HG03469 (cell line): ENCODE results near the gene CIB2.

ENCODE experiments used
- ATAC-seq: cut with Tn5 transposase; IDR thresholded peaks from one replicate; pipeline ENCODE4 v1.9.1; 2021; ENCODE audit warnings: mild to moderate bottlenecking, moderate library complexity, moderate number of reproducible peaks; ENCODE audit not compliant: unreplicated experiment

Gene CIB2

DNA sequence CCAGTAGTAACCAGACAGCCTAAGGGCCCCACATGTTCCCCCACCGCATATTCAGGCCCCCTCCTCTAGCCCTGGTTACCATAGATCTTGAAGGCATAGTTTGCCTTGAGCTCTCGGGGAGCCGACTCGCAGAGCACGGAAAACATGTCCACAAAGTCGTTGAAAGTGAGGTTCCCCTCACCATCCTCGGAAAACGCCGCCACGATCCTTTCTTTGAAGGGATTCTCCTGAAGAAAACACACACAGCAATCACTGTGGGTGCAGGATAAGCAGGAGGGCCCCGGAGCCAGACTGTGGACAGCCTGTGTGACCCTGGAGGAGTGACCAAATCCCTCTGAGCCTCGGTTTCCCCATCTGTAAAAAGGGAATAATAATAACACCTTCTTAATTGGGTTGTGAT, 22.1 kb downstream of the CIB2 start:
- ATAC-seq: no peak

- no peak for ATAC-seq
Measured at GRCh38 chr15:78108300-78109084, 22.8 kb downstream of the CIB2 start.

DNA sequence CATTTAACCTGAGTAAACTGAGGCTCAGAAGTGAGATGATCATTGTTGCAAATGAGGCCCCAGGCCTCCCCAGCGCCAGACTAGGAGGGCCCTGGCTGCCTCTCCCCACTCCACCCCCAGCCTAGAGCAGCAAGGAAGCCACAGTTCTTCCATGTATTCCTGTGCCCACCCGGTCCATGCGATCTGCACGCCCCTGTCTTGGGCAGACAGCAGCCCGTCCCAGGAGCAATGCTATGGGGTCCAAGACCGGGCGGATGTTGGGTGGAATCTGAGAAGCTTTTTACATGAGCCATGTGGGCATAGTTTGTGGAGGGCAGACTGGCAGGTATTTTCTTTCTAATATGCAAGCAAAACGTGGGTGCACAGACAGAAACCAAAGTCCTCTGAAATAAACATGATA, 23.8 kb downstream of the CIB2 start:
- no peak for ATAC-seq

DNA sequence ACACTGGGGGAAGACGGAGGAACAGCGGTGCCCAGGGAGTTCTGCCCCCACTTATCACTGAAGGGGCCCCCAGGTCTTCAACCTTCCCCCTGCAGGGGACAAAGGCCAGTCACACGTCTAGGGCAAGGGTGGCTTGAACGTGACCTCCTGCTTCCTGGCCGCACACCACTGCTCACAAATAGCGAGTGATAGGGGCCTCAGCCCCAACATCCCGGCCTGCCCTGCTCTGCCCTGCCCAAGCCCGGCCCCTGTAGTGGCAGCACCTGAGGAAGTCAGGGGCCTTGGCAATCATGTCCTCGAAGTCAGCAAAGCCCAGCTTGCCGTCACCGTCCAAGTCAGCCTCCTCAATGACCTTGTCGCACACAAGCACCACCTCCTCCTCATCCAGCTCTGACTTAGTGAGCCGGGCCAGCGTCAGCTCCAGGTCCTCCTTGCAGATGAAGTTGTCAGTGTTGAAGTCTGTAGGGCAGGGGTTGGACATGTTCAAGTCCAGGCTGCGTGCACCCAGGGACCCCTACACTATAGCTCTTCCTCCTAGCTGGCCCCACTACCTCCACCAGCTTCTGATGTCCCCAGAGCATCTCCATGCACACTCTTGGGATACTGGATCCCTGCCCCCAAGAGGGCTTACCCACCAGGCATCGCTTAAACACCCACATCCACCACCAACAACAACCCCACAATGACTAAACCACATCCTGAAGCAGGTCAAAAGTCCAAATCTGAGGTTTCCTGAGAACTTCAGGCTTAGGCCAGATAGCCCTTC, 25.6 kb downstream of the CIB2 start:
- ATAC-seq: no peak

DNA sequence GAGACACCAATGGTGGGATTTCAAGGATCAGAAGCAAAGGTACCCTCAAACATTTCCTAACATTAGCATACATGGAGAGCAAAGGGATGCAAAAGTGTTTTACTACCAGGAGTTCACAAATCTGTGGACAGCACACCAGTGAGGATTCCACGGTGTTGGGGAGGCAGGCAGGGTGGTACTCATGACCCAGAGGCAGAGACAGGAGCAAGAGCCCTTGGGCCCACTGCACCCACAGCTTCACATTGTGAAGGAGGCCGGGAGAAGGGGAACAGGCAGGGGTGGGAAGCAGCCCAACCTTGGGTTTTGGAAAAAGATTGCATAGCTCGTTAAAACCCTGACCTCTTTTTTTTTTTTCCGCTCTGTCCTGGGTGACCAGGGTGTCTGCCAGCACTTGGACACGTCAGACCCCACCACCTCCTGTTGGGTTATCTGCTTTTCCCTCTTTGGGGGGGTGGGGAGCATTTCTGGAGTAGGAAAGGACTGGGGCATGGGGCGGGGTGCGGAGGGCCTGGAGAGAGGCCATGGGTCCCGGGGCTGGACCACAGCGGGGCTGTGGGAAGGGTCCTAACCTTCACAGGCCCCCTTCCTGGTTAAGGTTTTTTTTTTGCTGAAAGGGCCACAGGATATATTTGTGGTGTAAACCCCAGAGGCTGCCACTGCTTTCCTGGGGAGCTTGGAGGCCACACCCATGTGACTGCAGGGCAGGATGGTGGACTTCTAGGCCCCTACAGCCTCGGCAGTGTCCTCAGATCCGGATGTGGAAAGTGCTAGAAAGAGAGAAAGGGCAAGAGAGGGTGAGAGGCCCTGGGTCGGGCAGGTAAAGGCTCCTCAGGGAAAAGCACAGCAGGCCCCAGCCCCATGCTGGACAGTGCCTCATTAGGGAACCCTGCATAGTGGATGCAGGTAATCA, 26.4 kb downstream of the CIB2 start:
- no peak for ATAC-seq

DNA sequence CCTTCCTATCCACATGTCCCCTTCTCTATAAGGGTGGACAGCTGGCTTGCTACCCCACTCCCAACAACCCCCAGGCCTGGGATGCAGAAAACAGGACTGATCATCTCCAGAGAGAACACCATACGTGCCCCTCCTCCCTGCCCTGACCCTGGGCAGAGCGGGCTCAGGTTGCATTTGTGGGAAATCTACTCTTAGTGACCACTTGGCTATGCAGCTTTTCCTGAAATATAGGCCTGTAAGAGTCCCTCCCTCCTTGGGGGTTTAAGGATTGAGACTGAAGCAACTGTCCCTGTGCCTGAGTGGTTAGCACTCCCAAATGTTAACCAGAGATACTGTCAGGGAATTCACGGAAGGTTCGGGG, 27.1 kb downstream of the CIB2 start:
- no peak for ATAC-seq

DNA sequence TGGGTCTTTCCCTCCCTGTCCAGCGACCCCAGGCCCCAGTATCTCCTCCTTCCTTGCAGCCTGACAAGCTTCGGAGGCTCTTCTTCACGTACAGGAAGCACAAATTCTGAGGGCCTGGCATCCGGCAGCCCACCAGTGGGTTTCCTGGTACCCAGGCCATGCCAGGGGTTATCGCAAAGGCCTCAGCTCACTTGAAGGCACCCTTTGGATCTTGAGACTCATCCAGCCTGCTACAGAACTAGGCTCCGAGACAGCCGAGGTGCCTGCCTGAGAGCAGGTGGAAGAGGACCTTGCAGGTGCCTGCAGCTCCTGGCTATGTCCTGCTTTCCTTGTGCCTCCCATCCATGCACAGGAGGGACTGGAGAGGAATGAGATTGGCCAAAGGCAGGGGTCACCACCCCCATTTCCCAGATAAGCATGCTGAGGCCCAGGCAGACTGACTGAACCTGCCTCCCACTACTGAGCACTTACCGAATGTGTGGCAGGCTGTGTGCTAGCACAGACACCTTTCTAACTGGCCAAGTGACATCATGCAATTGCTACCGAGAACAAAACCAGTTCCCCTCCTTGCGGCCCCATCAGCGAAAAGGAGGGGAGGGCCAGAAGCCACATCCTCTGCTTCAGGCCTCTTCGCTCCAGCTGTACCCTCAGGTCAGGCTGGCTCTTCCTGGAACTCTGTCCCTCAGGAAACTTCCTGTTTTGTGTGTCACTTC, 27.7 kb downstream of the CIB2 start:
- ATAC-seq: peak; percentile 55

DNA sequence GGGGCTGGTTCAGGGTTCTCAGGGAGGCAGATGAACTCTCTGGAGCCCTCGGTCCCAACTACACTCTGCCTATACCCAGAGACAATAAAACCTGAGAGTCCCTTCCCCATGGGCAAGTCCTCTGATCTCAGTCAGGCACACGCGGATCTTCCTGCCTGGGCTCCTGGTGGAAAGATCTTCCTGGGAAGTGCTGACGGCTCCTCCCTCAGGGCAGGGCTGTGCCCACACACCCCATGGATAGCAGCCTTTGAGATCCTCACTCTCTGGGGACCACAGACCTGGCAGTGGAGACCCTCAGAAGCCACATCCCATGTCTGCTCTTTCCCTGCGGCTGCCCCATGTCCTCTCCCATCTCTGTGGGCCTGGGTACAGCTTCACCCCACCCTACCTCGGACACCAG, 28.5 kb downstream of the CIB2 start:
- no peak for ATAC-seq

DNA sequence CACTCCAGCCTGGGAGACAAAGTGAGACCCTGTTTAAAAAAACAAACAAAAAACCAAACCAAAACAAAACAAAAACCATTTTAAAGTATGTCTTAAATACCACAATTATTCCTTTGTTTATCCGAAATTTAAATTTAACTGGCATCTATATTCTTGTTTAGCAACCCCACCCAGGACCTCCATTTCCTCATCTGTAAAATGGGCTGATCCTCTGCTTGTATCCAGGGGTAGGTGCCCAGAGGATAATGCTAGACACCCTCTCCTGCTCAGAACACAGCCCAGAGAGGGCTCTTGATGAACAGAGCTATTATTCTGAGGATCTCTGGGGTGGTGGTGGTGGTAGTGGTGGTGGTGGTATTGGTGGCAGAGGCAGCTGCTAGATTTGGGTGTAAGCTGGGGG, 29.0 kb downstream of the CIB2 start:
- ATAC-seq: no peak

DNA sequence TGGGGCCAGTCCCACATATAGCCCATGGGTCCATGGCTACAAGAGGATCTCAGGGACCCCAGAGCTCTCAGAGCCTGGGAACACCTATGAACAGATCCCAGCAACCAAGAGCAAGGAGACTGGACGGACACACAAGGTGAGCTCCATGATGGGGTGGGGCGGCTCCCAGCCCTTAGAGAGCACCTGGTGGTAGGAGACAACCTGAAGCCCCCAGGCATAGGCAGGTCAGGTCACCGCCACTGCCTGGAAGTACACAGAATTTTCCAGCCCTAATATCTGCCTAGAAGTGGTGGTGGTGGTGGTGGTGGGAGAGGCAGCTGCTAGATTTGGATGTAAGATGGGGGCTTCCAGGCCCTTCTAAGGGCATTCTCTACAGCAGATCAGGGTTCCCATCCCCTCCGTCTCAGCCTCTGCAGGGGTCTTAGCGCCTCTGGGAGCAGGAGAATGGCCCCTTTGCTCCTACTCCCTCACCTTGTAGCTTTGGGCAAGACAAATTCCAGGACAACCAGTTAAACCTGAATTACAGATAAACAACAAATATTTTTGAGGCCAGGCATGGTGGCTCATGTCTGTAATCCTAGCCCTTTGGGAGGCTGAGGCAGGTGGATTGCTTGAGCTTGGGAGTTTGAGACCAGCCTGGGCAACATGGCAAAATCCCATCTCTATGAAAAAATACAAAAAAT, 29.7 kb downstream of the CIB2 start:
- no peak for ATAC-seq

GRCh38 chr15:78100886-78101285, 30.4 kb downstream of the CIB2 start:
- ATAC-seq: no peak

DNA sequence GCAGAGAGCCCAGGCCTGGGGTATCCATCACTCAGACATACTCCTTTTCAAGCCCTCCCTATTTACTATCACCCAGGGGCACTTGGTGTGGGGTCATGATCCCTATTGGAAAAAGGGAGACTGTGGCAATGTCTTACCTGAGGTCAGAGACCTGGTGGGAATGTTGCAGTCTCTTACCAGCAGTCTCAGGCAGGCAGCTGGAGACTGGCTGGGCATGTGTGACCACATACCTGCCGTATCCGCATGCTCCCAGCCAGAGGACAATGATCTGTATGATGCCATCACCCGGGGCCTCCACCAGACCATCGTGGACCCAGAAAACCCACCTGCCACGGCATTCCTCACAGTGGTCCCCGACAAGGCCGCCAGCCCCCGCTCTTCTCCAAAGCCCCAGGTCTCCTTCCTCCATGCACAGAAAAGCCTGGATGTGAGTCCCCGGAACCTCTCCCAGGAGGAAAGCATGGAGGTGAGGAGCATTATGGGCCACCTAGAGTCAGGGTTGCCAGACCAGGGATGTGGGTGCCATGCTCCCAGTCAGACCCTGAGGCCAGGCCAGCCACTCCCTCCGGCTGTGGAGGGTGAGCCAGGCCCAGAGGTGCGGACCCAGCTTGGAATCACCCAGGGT, 33.0 kb downstream of the CIB2 start:
- ATAC-seq: no peak

- no peak for ATAC-seq
Measured at GRCh38 chr15:78097667-78098066, 33.6 kb downstream of the CIB2 start.

- no peak for ATAC-seq
Measured at GRCh38 chr15:78093242-78094020, 37.8 kb downstream of the CIB2 start.

DNA sequence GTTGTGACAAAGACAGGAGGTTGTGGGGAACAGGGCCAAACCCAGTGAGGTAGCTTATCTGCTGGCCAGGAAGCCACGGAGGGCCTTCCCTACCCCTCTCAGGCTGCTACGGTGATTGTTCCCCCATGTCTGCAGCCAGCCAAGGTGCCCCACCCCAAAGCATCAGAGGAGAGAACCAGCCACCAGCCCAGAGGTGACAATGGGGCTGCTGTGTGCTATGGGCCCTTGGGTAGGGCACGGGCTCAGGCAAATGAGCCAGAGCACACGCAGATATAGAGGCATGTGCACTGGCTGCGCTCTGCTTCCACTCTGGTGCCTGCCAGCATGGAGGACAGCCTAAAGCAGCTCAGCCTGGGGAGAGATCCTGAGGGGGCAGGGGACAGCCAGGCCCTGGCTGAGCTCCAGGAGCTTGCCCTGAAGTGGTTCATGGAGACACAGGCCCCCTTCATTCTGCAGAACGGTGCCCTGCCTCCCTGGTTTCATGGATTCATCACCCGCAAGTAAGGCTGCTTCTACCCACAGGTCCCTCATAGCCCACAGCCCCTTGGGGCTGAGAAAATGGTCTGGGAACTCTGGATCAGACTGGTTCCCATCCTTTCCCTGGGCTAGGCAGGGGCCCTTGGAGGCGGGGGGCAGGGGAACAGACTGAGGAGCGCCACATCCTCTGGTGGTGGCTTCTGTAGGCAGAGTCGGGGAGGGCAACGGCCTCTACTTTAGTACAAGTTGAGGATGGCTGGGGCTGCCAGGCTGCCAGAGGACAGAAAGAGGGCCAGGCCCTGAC, 38.8 kb downstream of the CIB2 start, which contains the start of gene SH2D7:
TSS of gene SH2D7 (plus strand) at position 301 of the 781 bp plus-strand sequence. CDS start at position 325, 24 bp downstream.
- no peak for ATAC-seq

DNA sequence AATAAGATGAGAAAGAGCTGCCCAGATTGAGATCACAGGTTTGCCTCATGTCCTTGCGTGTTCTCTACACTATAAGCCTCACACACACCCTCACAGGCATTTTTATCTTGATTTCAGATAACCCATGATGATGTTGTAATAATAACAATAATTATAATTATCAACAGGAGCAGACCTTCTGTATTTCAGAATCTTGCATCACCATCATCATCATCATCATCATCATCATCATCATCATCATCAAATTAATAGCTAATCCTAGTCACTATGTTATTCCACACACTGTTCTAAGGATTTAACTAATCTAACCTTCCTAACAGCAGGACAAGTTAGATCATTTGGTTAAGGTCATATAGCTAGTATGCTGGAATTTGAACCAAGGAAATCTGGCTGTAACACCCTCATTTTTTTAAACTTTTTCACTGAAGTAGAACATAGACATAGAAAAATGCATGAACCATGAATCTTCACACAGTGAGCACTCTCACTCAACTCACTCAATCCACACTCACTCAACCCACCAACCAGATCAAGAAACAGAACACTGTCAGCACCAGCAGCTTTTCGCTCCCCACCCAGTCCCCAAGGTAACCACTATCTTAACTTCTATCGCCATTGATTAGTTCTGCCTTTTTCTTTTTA, 40.7 kb downstream of the CIB2 start:
- ATAC-seq: no peak

- no peak for ATAC-seq
Measured at GRCh38 chr15:78088773-78089080, 42.5 kb downstream of the CIB2 start.
